ENCODE data around the gene ITGB1. TPM values are rescaled to one million over a fixed set of nuclear protein-coding genes. Genes with fewer than 3 reads are reported as not detected.

The ITGB1 gene
- total RNA-seq, 1 donor from 2014 or later, result 102 TPM

- ATAC-seq, result no peak
Observed at GRCh38 chr10:32887481-32887880, 70.5 kb downstream of the ITGB1 start.

GRCh38 chr10:32882076-32882475, 76.0 kb downstream of the ITGB1 start:
- ATAC-seq, result no peak

- no peak for ATAC-seq
Observed at GRCh38 chr10:32878646-32879045, 79.4 kb downstream of the ITGB1 start.

GRCh38 chr10:32877915-32878314, 80.1 kb downstream of the ITGB1 start:
- no peak for ATAC-seq

GRCh38 chr10:32865170-32865569, 92.9 kb downstream of the ITGB1 start:
- ATAC-seq, result no peak

- no peak for ATAC-seq
Observed at GRCh38 chr10:32854435-32854834, 103.6 kb downstream of the ITGB1 start.

- ATAC-seq, result no peak
Observed at GRCh38 chr10:32851301-32851700, 106.7 kb downstream of the ITGB1 start.
